Lower leg skin (tissue), 3 donors: Measurements from ENCODE around the gene AGGF1.

Source experiments
- POLR2A ChIP-seq, 2 donors: fragments of 450-650 bp; IDR thresholded peaks; one replicate each; pipeline ENCODE4 v1.6.1; 2016 to 2017; ENCODE audit warnings: antibody characterized with exemption in 2 of 2, mild to moderate bottlenecking in 1 of 2, moderate library complexity in 1 of 2
- TF ChIP-seq, protein P1 (sequence below), 3 donors: fragments of 450-650 bp; IDR thresholded peaks; one replicate each; pipeline ENCODE4 v1.5.1; 2016; ENCODE audit warnings: antibody characterized with exemption in 3 of 3, mild to moderate bottlenecking in 3 of 3, moderate library complexity in 2 of 3

DNA sequence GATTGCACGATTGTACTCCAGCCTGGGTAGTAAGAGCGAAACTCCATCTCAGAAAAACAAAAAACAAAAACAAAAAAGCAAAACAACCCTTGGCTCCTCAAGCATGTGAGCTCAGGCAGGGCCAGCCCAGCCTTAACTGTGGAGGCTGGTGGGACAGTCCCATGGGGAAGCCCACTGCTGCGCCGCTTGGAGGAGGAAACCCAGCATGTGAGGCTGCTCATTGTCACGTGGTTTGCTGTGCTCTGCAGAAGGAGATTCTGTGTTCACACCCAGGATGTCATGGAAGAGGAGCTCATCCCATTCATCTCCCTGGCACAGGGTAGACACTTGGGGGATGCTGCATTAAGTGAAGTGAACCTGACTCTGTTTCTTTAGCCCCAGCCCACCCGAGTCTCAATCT is 52.9 kb downstream of the AGGF1 start:
- TF ChIP-seq, protein P1, sequence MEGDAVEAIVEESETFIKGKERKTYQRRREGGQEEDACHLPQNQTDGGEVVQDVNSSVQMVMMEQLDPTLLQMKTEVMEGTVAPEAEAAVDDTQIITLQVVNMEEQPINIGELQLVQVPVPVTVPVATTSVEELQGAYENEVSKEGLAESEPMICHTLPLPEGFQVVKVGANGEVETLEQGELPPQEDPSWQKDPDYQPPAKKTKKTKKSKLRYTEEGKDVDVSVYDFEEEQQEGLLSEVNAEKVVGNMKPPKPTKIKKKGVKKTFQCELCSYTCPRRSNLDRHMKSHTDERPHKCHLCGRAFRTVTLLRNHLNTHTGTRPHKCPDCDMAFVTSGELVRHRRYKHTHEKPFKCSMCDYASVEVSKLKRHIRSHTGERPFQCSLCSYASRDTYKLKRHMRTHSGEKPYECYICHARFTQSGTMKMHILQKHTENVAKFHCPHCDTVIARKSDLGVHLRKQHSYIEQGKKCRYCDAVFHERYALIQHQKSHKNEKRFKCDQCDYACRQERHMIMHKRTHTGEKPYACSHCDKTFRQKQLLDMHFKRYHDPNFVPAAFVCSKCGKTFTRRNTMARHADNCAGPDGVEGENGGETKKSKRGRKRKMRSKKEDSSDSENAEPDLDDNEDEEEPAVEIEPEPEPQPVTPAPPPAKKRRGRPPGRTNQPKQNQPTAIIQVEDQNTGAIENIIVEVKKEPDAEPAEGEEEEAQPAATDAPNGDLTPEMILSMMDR (IDR thresholded peaks at IDR 0.05) = no peak
- TF ChIP-seq POLR2A (IDR thresholded peaks at IDR 0.05) = no peak
